IMR-90 (cell line): ENCODE results near the gene COL20A1. TPM values are rescaled to one million over a fixed set of nuclear protein-coding genes. Genes with fewer than 3 reads are reported as not detected.

ENCODE experiments used
- ATAC-seq: fragments of 200-7000 bp; cut with Tn5 transposase; 2 replicates; pipeline ENCODE4 v1.9.1; 2020; ENCODE audit warnings: low read depth, mild to moderate bottlenecking, moderate library complexity
- BruUV-seq: library from RNA; stranded (reverse); fragments of 400-500 nt; replicated peaks from 2 replicates; lab custom pipeline; 2021; lab: Mats Ljungman, UMichigan
- CTCF ChIA-PET: fragments of 300-600 bp; formaldehyde crosslinking; extraction: SDS; loops from one replicate; lab custom pipeline; 2021; ENCODE audit warnings: antibody characterized with exemption; lab: Yijun Ruan, JAX
- POLR2A ChIA-PET: fragments of 300-600 bp; sonication (Branson Sonifier 250); formaldehyde crosslinking; loops from one replicate; lab custom pipeline; 2022; ENCODE audit warnings: antibody characterized with exemption; ENCODE audit not compliant: unreplicated experiment; lab: Charles Lee
- DNase-seq: peaks from one replicate; pipeline ENCODE4 v3.0.0; 2013
- H2AFZ ChIP-seq: replicated peaks from 2 replicates; pipeline ENCODE3; 2013; ENCODE audit warnings: low read length, mild to moderate bottlenecking; ENCODE audit not compliant: poor library complexity
- H2AK5ac ChIP-seq: 2 replicates; pipeline ENCODE4 v1.6.1; 2013; ENCODE audit warnings: low read depth, low read length, inconsistent platforms
- H2AK9ac ChIP-seq: replicated peaks from 2 replicates; pipeline ENCODE3; 2013; ENCODE audit warnings: mild to moderate bottlenecking, low read depth, low read length, moderate library complexity; ENCODE audit not compliant: poor library complexity
- H2BK120ac ChIP-seq: 2 replicates; pipeline ENCODE4 v1.6.1; 2013; ENCODE audit warnings: low read depth, low read length, inconsistent platforms
- H2BK15ac ChIP-seq: 3 replicates; pipeline ENCODE4 v1.6.1; 2013; ENCODE audit warnings: low read depth, low read length, inconsistent platforms
- H2BK20ac ChIP-seq: 2 replicates; pipeline ENCODE4 v1.6.1; 2013; ENCODE audit warnings: low read depth, mild to moderate bottlenecking, inconsistent platforms, low read length, moderate library complexity
- H2BK5ac ChIP-seq: 2 replicates; pipeline ENCODE4 v1.6.1; 2013; ENCODE audit warnings: mild to moderate bottlenecking, low read depth, low read length, inconsistent platforms; ENCODE audit not compliant: poor library complexity, severe bottlenecking
- H3K14ac ChIP-seq: replicated peaks from 2 replicates; pipeline ENCODE4 v1.6.1; 2013; ENCODE audit warnings: low read depth, low read length, inconsistent platforms
- H3K18ac ChIP-seq: 2 replicates; pipeline ENCODE4 v1.6.1; 2013; ENCODE audit warnings: low read depth, low read length, control low read depth
- H3K23ac ChIP-seq: 2 replicates; pipeline ENCODE4 v1.6.1; 2013; ENCODE audit warnings: low read depth, low read length, inconsistent platforms
- H3K27ac ChIP-seq: 2 replicates; pipeline ENCODE4 v1.5.1; 2013; ENCODE audit warnings: mild to moderate bottlenecking, control low read depth, low read length; ENCODE audit not compliant: insufficient read depth
- H3K27me3 ChIP-seq: 2 replicates; pipeline ENCODE4 v1.6.1; 2013; ENCODE audit warnings: low read length; ENCODE audit not compliant: control insufficient read depth, insufficient read depth
- H3K36me3 ChIP-seq: 2 replicates; pipeline ENCODE4 v1.6.1; 2013; ENCODE audit warnings: low read length, mixed read lengths; ENCODE audit not compliant: control insufficient read depth, insufficient read depth
- H3K4ac ChIP-seq: 2 replicates; pipeline ENCODE4 v1.6.1; 2013; ENCODE audit warnings: low read depth, low read length, inconsistent platforms
- H3K4me1 ChIP-seq: 2 replicates; pipeline ENCODE4 v1.6.1; 2013; ENCODE audit warnings: low read length, mixed read lengths; ENCODE audit not compliant: control insufficient read depth, insufficient read depth
- H3K4me2 ChIP-seq: 2 replicates; pipeline ENCODE4 v1.6.1; 2013; ENCODE audit warnings: low read depth, mild to moderate bottlenecking, control low read depth, low read length, moderate library complexity
- H3K4me3 ChIP-seq: 2 replicates; pipeline ENCODE4 v1.5.1; 2013; ENCODE audit warnings: low read depth, mild to moderate bottlenecking, control low read depth, low read length, moderate library complexity; ENCODE audit not compliant: insufficient read depth
- H3K56ac ChIP-seq: 2 replicates; pipeline ENCODE4 v1.6.1; 2013; ENCODE audit warnings: low read length, inconsistent platforms; ENCODE audit not compliant: insufficient read depth; ENCODE audit errors: extremely low read depth
- H3K79me1 ChIP-seq, 2 experiments: 2 replicates each; pipeline ENCODE4 v1.6.1; 2013; ENCODE audit warnings: low read length in 2 of 2, inconsistent platforms in 1 of 2, low read depth in 1 of 2
- H3K9ac ChIP-seq: 2 replicates; pipeline ENCODE4 v1.6.1; 2013; ENCODE audit warnings: low read depth, low read length, control low read depth
- H3K9me1 ChIP-seq: 2 replicates; pipeline ENCODE4 v1.6.1; 2013; ENCODE audit warnings: low read length, inconsistent platforms; ENCODE audit not compliant: insufficient read depth
- H3K9me3 ChIP-seq: 2 replicates; pipeline ENCODE4 v1.6.1; 2013; ENCODE audit warnings: low read length; ENCODE audit not compliant: control insufficient read depth, insufficient read depth
- H4K20me1 ChIP-seq: 2 replicates; pipeline ENCODE4 v1.6.1; 2013; ENCODE audit warnings: low read length, inconsistent platforms; ENCODE audit not compliant: insufficient read depth
- H4K5ac ChIP-seq: 2 replicates; pipeline ENCODE4 v1.6.1; 2013; ENCODE audit warnings: mild to moderate bottlenecking, low read depth, low read length, control low read depth
- H4K8ac ChIP-seq, 2 experiments: 2 replicates each; pipeline ENCODE4 v1.6.1; 2013; ENCODE audit warnings: low read depth in 2 of 2, low read length in 2 of 2, control low read depth in 1 of 2, inconsistent platforms in 1 of 2
- H4K91ac ChIP-seq: 2 replicates; pipeline ENCODE4 v1.6.1; 2013; ENCODE audit warnings: low read depth, low read length, inconsistent platforms; ENCODE audit not compliant: insufficient read depth
- BHLHE40 ChIP-seq: fragments of 150-350 bp; IDR thresholded peaks from 2 replicates; pipeline ENCODE4 v1.6.1; 2016; ENCODE audit warnings: mild to moderate bottlenecking, low read depth, low read length
- CHD1 ChIP-seq: IDR thresholded peaks from 2 replicates; pipeline ENCODE4 v1.6.1; 2012; ENCODE audit warnings: low read depth, low read length, improper control_type of control experiment
- MAFK ChIP-seq: IDR thresholded peaks from 2 replicates; pipeline ENCODE4 v1.6.1; 2012; ENCODE audit warnings: low read depth, low read length, improper control_type of control experiment
- MAZ ChIP-seq: IDR thresholded peaks from 2 replicates; pipeline ENCODE4 v1.6.1; 2012; ENCODE audit warnings: low read depth, mild to moderate bottlenecking, low read length, improper control_type of control experiment, moderate library complexity, borderline replicate concordance
- NFE2L2 ChIP-seq: fragments of 150-350 bp; IDR thresholded peaks from 2 replicates; pipeline ENCODE4 v1.6.1; 2016; ENCODE audit warnings: low read depth, mild to moderate bottlenecking, low read length
- RCOR1 ChIP-seq: IDR thresholded peaks from 2 replicates; pipeline ENCODE4 v1.6.1; 2012; ENCODE audit warnings: mild to moderate bottlenecking, low read length, improper control_type of control experiment; ENCODE audit not compliant: insufficient replicate concordance
- WGBS, 2 experiments: methylation state at CpG; one replicate each; pipeline versions ENCODE4 v1.1.5 to v1.1.7; 2013; ENCODE audit warnings: missing lambda C conversion rate in 2 of 2; ENCODE audit not compliant: insufficient read length in 1 of 2; ENCODE audit errors: extremely low coverage in 2 of 2; 5-methylcytosine and 5-hydroxymethylcytosine counted together
- dilution Hi-C: fragments of 300-500 bp; cut with HindIII; formaldehyde crosslinking; loops from one replicate; pipeline ENCODE4 v1.14.3; 2018; ENCODE audit warnings: low sequenced_read_pairs; ENCODE audit not compliant: unreplicated experiment
- in situ Hi-C: fragments of 300-500 bp; cut with MboI; formaldehyde crosslinking; loops from 3 replicates; pipeline ENCODE4 v1.14.3; 2019; ENCODE audit warnings: low sequenced_read_pairs, inconsistent platforms, mixed read lengths
- intact Hi-C: fragments of 100-400 bp; cut with micrococcal nuclease; formaldehyde crosslinking; loops from 2 replicates; pipeline ENCODE4 v1.10.0; 2022
- polyA plus RNA-seq, 3 experiments: library from polyadenylated mRNA; depleted of rRNA; stranded (reverse); fragments of >200 nt; gene quantifications; 2 replicates each; pipeline ENCODE4 v1.2.3, GENCODE V29; 2012; ENCODE audit warnings: low replicate concordance in 1 of 3
- total RNA-seq: library from RNA; depleted of rRNA; stranded (reverse); fragments of >200 nt; gene quantifications from 2 replicates; pipeline ENCODE4 v1.2.3, GENCODE V29; 2012
- TF ChIP-seq, protein P1 (sequence below): conservative IDR thresholded peaks from 2 replicates; pipeline ENCODE4 v1.5.1; 2012; ENCODE audit warnings: mild to moderate bottlenecking, low read depth, low read length, improper control_type of control experiment
- TF ChIP-seq, protein P2 (sequence below): fragments of 150-350 bp; IDR thresholded peaks from 2 replicates; pipeline ENCODE4 v1.6.1; 2017; ENCODE audit warnings: mild to moderate bottlenecking, antibody characterized with exemption, low read length, low read depth

Gene COL20A1
- total and polyA plus RNA-seq, 2 of the 4 experiments (the other 2 are of a cell fraction): not detected

DNA sequence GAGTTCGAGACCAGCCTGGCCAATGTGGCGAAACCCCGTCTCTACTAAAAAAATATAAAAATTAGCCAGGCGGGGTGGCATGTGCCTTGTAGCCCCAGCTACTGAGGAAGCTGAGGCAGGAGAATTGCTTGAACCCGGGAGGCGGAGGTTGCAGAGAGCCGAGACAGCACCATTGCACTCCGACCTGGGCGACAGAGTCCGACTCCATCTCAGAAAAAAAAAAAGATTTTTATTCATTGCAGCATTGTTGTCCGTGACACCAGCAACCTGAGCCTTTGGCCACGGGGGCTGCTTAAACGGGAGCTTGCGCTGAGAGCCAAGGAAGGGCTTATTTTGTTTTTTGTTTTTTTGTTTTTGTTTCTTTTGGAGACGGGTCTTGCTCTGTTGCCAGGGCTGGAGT lies 13.1 kb upstream of the COL20A1 start (continued):
- TF ChIP-seq, protein P1, sequence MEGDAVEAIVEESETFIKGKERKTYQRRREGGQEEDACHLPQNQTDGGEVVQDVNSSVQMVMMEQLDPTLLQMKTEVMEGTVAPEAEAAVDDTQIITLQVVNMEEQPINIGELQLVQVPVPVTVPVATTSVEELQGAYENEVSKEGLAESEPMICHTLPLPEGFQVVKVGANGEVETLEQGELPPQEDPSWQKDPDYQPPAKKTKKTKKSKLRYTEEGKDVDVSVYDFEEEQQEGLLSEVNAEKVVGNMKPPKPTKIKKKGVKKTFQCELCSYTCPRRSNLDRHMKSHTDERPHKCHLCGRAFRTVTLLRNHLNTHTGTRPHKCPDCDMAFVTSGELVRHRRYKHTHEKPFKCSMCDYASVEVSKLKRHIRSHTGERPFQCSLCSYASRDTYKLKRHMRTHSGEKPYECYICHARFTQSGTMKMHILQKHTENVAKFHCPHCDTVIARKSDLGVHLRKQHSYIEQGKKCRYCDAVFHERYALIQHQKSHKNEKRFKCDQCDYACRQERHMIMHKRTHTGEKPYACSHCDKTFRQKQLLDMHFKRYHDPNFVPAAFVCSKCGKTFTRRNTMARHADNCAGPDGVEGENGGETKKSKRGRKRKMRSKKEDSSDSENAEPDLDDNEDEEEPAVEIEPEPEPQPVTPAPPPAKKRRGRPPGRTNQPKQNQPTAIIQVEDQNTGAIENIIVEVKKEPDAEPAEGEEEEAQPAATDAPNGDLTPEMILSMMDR: no peak
- no peak for TF ChIP-seq MAFK

DNA sequence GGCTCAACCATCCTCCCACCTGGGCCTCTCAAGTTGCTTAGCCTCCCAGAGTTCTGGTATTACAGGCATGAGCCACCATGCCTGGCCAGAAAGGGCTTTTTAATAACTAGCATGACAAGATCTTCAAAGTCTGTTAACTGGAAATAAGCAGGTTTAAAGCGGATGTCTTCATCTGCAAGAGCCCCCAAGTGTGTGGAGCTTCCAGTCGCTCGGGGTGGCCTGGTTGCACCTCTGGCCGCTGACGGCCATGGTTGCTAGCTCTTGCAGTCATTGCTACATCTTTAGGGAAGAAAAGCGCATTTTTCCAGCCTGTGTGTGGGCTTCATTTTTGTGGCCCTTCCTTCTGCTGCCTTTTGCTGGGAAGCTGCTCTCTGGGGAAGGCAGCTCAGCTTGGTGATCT lies 12.6 kb upstream of the COL20A1 start:
- no peak for TF ChIP-seq NFE2L2
- TF ChIP-seq, protein P2, sequence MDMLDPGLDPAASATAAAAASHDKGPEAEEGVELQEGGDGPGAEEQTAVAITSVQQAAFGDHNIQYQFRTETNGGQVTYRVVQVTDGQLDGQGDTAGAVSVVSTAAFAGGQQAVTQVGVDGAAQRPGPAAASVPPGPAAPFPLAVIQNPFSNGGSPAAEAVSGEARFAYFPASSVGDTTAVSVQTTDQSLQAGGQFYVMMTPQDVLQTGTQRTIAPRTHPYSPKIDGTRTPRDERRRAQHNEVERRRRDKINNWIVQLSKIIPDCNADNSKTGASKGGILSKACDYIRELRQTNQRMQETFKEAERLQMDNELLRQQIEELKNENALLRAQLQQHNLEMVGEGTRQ: no peak
- TF ChIP-seq MAZ: no peak
- no peak for TF ChIP-seq CHD1
- TF ChIP-seq BHLHE40: no peak
- no peak for TF ChIP-seq RCOR1
- 90% methylated on average over 5 of the region's 6 CpGs; no CpG with 5 or more reads in 1 of the 2 experiments for WGBS, 2 experiments
- H2BK20ac ChIP-seq: no peak overlapping the region
- no TSS peak for BruUV-seq
- no peak overlapping the region for H2AK9ac ChIP-seq
- no peak for DNase-seq
- peaks cover 18 to 43% of the 10 kb centered on the region in 2 experiments for H3K79me1 ChIP-seq
- no peak overlapping the region for H2BK15ac ChIP-seq
- H4K5ac ChIP-seq: no peak overlapping the region
- no peak overlapping the region for H3K9ac ChIP-seq
- dilution Hi-C loops (no loop called here), in situ Hi-C loops (no loop called here), intact Hi-C loops (no loop called here)
- CTCF ChIA-PET: interaction anchor here (1.0 to 1.1 kb wide), 2 partner anchors 30 to 56 kb away, joined by 4 read pairs; no protein-coding TSS in a partner anchor
- no peaks in the 10 kb centered on the region for H3K9me1 ChIP-seq
- H3K4me1 ChIP-seq: no peaks in the 10 kb centered on the region
- no peak overlapping the region for H2BK120ac ChIP-seq
- no peak overlapping the region for H3K4me3 ChIP-seq
- no peak overlapping the region for H3K27ac ChIP-seq
- H3K18ac ChIP-seq: no peak overlapping the region
- no peak overlapping the region for H3K23ac ChIP-seq
- H4K20me1 ChIP-seq: peaks cover 64% of the 10 kb centered on the region
- no peak overlapping the region for H2BK5ac ChIP-seq
- H3K27me3 ChIP-seq: no peaks in the 10 kb centered on the region
- H3K14ac ChIP-seq: no peak overlapping the region
- H3K56ac ChIP-seq: no peak overlapping the region
- H3K4ac ChIP-seq: no peak overlapping the region
- H4K91ac ChIP-seq: no peak overlapping the region
- H3K4me2 ChIP-seq: no peak overlapping the region
- no peak overlapping the region for H2AFZ ChIP-seq
- ATAC-seq: no peak
- no peak overlapping the region for H4K8ac ChIP-seq
- H3K9me3 ChIP-seq: no peaks in the 10 kb centered on the region
- H3K36me3 ChIP-seq: peaks cover 84% of the 10 kb centered on the region
- POLR2A ChIA-PET: no interaction called here
- H2AK5ac ChIP-seq: no peak overlapping the region
